Measurements from ENCODE around the gene COX6B1.
"Not testable (repeated sequence)": the region's sequence is repeated elsewhere in the genome, so short reads cannot be mapped to it uniquely, and the experiment has no call there.

The COX6B1 gene, protein sequence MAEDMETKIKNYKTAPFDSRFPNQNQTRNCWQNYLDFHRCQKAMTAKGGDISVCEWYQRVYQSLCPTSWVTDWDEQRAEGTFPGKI

DNA sequence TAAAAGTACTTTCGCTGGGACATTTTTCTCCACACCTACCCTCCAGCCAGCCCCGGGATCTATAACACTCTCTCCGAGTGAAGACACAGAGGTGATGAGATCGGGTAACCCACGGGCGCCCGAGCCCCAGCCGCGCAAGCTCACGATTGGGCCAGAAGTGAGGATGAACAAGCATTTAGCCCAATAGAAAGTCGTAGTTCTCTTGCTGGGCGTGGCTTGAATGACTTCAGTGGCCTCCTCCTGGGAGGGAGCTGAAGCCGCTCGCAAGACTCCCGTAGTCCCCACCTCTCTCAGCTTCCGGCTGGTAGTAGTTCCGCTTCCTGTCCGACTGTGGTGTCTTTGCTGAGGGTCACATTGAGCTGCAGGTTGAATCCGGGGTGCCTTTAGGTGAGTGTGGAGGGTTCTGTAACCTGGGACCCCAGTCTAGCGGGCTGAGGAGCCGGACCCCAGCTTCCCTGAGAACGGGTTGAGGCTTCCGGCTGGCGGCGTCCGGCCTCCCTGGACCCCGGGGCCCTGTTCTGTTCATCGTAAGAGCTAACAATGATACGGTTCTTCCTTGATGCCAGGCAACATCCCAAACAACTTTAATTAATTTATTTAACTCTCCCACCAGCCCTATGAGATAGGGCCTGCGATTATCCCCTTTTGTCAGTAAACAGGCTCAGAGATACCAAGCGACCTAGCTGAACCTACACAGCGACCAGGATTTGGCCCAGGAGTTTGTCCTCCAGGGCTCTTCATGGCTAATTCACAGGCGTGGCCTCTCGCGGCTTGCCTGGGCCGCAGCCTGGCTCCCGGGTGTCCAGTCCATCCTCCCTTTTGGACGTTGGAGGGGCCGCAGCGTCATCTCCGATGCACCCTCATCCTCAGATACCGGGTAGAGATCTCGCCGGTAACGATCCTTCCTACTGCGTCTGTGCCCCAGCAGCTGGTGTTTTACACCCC, at the start of gene COX6B1:
TSS of gene COX6B1 (plus strand) at position 307 of the 945 bp plus-strand sequence. CDS start 2,921 bp downstream, outside the sequence.
- peak; percentile 98 for DNase-seq

DNA sequence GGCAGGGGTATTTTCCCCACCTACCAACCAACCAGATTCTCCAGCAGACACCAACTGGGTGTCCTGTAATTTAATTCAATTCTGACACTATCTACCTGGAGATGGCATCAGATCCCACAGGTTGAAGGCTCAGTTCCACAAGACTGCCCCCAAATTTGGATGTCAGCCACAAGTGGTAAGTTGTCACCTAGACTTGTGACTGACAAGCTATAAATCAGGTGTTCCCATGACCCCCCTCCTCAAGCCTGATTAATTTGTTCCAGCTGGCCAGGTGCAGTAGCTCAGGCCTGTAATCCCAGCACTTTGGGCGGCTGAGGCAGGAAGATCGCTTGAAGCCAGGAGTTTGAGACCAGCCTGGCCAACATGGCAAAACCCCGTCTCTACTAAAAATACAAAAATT, 46.2 kb upstream of the COX6B1 start:
- no peak for DNase-seq

DNA sequence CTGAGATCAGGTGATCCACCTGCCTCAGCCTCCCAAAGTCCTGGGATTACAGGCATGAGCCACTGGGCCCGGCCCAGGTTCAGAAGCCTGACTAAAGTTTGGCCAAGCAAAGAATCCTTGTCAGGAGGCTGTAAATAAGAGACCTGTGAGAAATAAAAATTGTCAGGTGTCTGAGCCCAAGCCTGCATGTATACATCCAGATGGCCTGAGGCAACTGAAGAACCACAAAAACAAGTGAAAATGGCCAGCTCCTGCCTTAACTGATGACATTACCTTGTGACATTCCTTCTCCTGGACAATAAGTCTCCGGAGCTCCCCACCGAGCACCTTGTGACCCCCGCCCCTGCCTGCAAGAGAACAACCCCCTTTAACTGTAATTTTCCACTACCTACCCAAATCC, 43.7 kb upstream of the COX6B1 start:
- not testable (repeated sequence) for DNase-seq

DNA sequence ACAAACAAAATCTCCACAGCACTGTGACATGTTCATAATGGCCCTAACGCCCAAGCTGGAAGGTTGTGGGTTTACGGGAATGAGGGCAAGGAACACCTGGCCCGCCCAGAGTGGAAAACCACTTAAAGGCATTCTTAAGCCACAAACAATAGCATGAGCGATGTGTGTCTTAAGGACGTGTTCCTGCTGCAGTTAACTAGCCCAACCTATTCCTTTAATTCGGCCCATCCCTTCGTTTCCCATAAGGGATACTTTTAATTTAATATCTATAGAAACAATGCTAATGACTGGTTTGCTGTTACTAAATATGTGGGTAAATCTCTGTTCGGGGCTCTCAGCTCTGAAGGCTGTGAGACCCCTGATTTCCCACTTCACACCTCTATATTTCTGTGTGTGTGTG, 41.0 kb upstream of the COX6B1 start:
- not testable (repeated sequence) for DNase-seq

DNA sequence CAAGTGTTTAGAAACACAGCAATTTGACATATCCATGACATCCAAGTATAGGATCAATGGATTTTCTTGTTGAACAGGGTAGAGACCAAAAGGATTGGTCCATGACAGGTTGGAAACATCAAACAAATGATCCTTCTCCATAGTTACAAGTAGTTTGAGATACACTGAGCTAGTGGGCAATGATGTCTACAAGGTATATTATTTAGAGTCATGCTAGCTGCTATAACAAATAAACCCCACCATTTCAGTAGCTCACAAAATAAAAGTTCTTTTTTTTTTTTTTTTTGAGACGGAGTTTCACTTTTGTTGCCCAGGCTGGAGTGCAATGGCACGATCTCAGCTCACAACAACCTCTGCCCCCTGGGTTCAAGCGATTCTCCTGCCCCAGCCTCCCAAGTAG, 40.5 kb upstream of the COX6B1 start:
- no peak for DNase-seq

DNA sequence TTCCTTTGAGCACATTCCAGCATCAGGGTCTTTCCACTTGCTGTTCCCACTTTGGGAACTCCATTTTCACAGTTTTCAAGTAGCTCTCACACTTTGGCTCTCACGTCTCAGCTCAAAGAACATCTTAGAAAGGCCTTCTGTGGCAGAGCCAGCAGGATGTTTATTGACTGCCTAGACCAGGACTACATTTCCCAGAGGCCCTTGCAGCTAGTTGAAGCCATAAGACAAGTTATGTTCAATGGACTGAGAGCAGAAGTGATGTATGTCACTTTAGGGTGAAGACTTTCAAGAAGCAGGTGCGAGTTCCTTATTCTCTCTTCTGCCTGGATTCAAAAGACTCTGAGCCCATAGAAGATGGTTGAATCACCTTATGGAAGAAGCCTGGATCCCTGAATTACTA, 39.9 kb upstream of the COX6B1 start:
- DNase-seq: no peak

DNA sequence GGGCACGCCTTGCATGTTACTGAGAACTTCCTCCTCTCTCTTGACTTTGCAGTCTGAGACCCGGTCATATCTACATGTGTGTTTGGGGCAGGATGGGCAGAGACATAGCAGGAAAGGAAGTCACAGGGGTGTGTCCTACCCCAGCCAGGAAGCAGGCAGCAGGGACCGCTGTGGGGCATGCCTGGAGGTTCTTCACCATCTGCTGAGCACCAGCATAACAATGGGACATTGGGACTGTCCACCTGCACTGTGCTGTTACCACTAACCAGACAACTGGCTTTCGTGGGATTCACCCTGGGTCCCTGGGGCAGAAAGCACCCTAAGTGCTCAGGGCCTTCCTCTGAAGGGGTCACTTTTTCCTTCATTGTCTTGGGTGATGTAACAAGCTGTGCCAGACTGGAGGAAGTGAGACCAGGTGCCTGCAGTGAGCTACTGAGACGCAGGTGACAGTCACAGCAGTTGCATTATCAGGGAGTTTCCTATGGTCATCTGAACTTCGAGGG, 38.2 kb upstream of the COX6B1 start:
- DNase-seq: no peak

DNA sequence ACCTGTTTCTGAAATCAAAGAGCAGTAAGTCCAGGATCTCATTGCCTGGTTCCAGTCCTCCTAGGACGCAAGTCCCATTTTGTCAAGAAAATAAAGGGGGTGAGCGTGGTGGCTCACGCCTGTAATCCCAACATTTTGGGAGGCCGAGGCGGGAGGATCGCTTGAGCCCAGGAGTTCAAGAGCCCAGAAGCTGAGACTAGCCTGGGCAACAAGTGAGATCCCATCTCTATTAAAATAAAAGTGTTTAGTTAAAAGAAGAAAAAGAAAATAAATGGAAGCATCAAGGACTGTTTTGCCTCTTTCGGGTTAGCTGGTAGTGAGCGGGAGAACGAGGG, 35.9 kb upstream of the COX6B1 start:
- no peak for DNase-seq

DNA sequence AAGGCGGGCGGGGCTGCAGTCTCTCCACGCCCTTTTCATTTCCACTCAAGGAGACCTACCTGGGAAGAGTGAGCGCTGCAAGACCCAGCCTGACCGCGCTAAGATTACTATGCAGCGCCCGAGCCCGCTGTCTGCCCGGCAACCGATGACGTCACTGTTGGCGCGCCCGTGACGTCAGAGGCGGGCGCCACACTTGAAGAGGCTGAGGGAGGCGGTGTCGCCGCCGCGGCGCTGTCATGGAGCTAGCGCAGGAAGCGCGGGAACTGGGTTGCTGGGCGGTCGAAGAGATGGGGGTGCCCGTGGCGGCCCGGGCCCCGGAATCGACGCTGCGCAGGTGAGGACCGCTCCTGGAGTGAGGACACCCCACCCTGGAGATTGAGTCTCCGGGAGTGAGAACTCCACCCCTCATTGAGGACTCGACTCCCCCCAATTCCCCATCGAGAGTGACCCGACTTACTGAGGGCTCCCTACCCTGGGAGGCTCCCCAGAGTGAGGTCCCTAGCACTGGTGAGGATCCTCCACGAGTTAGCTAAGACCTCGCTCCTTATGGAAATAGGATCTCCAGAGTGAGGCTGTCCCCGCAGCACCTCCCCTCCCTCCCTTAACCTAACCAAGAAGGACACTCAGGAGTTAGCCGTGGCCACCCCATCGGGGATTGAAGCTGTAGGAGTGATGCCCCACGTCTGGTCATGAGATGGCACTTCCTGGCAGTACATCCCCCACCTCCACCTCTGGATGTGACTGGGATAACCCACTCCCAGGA, 35.4 kb upstream of the COX6B1 start, which contains the start of gene HAUS5:
TSS of gene HAUS5 (plus strand) at position 177 of the 763 bp plus-strand sequence. CDS start at position 237, 60 bp downstream.
- peak; percentile 88 for DNase-seq

DNA sequence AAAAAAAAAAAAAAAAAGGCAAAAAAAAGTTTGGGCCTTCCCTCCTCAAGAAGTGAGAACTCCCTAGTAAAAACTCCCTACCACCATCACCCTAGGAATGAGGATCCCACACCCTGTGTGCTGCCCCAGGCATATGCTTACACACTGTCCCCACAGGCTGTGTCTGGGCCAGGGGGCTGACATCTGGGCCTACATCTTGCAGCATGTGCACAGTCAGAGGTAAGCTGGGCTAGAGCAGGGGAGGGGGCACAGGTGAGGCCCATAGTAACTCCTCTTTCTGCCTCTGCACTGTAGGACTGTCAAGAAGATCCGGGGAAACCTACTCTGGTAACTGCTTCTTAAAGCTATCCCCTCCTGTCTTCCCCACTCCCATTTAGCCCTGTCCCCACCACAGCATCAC, 34.5 kb upstream of the COX6B1 start:
- no peak for DNase-seq

DNA sequence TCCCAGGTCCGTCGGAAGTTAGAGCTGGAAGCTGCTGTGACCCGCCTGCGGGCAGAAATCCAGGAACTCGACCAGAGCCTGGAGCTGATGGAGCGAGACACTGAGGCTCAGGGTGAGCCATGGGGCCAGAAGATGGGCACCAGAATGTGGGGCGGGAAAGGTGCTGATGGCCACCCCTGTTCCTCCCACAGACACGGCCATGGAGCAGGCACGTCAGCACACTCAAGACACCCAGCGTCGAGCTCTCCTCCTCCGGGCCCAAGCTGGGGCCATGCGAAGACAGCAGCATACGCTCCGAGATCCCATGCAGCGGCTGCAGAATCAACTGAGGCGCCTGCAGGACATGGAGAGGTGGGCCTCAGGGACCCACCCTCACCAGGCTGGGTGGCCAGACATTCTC, 33.1 kb upstream of the COX6B1 start:
- no peak for DNase-seq

DNA sequence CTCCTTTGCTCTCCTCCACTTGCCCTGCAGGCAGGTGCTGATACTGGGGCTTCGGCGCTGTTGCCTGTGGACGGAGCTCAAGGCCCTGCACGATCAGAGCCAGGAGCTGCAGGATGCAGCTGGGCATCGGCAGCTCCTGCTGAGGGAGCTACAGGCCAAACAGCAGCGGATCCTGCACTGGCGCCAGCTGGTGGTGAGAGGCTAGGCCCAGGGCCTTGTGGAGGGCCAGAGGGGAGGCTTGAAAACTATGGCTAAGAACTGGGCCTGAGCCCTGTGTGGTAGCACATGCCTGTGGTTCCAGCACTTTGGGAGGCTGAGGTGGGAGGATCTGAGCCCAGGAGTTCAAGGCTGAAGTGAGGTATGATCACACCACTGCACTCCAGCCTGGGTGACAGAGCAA, 29.3 kb upstream of the COX6B1 start:
- DNase-seq: peak; percentile 16

DNA sequence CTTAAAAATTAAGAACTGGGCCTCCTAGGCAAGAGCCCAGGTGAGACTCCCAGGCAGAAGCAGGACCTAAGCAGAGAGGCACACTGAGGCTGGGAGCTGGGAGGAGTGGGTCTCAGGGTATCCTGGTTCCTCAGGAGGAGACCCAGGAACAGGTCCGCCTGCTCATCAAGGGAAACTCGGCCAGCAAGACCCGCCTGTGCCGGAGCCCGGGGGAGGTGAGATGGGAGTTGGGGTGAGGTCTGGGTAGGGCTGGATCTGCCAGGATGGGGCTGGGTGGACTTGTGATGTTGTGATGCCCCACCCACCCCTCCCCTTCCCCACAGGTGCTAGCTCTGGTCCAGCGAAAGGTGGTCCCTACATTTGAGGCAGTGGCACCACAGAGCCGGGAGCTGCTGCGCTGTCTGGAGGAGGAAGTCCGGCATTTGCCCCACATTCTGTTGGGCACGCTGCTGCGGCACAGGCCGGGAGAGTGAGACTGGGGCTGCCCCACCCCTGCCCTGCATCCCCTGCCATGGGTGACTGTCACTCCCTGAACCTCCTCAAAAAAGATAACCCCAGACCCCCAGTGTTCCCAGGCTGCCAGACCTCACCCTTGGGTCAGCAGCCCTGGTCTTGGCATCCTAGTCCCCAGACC, 28.7 kb upstream of the COX6B1 start:
- DNase-seq: no peak

DNA sequence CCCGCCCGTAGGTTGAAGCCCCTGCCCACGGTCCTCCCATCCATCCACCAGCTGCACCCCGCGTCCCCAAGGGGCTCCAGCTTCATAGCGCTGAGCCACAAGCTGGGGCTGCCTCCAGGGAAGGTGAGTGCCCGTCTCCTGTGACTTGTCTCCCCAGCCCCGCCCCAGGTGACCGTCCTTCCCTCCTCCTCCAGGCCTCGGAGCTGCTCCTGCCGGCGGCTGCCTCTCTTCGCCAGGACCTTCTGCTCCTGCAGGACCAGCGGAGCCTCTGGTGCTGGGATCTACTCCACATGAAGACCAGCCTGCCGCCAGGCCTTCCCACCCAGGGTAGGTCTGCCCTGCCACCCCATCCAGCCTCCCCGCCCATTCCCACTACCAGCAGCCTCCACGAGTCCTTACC, 28.1 kb upstream of the COX6B1 start:
- no peak for DNase-seq

DNA sequence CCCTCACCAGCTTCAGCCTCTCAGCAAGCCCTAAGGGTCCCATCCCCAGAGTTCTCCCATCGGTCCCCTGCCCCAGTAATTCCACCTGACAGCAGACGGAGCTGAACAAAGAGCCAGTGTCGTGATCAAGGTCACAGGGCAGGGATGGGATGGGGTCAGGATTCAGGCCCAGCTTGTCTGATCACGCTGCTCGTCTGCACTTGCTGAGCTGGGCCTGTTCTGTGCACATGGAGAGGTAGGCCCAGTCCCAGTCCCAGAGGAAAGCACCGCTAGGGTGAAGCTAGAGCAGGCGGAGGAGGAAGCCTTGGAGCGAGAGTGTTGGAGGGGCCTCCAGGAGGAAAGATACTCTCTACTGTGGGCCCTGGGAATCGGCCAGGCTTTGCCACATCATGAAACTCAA, 26.4 kb upstream of the COX6B1 start:
- DNase-seq: no peak

DNA sequence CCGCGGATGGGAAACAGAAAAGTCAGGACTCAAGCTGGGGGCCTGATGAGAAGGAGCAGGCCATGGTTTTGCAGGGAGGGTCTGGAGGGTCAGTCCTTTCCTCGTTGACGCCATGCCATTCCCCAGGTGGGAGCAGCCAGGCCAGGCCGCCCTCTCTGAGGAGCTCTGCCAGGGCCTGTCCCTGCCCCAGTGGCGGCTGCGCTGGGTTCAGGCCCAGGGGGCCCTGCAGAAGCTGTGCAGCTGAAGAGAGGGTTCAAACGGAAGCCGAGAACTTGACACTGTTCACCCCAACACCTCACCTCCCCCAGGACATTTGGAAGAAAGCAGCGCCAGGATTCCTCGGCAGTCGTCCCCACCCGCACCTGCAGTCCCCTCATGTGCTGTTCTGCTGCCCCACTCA, 25.4 kb upstream of the COX6B1 start:
- DNase-seq: no peak

DNA sequence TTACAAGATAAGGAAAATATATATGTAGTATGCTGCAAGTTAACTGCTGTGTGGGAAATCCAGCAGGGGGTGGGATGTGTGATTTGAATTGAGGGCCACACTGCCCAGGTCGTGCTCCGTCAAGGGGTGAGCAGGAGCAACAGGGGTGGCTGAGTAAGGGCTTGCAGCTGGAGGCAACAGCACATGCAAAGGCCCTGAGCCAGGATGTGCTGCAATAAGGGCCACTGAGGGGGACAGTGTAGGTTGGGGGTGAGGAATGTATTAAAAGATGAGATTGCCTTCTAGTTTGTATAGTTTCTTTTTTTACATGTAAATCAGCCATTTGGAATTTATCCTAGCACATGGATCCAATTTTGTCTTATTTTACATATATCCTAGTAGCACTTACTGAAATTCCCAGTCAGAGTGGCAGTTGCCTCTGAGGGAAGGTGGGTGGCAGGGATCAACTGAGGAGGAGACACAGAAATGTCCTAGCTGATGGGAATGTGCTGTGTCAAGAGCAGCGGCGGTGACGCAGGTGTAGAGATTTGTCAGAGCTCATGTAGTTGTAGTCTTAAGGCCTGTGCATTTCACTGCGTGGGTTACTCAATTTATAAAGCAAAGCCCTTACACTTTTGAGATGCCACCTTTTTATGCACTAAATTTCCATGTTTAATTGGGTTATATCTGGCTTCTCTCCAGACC, 24.7 kb upstream of the COX6B1 start:
- no peak for DNase-seq

DNA sequence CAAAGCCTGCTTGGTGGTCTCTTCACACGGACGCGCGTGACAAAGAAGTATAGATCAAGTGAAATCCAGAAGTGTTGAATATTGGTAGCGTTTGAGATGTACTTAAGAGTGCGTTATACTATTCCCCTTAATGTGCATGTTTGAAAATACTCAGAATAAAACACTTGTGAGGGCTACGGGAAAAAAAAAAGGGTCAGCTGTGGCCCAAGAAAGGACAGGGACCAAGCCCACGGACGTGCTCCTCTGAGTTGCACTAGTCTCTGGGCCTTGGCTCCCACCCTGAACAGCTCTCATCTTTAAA, 19.9 kb upstream of the COX6B1 start:
- DNase-seq: no peak

DNA sequence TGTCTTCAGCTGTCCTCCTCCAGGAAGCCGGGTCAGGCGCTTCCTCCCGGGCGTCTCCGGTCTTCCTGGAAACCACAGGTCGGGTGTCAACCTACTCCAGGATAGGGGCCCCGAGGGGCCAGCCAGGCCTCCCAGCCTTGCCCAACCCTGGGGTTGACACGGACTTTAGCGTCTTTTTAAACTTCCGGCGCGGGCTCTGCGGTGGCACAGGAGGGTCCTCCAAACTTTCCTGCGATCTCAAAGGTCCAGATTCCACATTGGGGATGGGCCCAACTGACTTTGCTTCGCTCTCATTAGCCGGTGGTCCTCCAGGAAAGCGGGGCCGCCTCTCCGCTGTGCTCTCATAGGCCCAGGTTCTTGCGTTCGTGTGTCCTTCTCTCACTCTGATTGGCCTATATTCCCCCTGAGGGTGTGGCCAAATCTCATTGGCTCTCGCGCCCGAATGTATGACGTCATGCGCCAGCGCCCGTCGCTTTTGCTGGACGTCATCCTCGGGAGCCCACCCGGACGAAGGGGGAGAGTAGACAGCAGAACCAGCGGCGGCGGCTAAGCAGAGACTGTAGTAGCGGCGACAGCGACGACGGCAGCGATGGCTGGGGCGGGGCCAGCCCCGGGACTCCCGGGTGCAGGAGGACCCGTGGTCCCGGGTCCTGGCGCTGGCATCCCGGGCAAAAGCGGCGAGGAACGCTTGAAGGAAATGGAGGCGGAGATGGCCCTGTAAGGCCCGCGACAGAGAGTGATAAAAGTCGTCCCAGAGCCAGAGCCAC, 19.4 kb upstream of the COX6B1 start, which contains the start of gene RBM42:
TSS of gene RBM42 (plus strand) at position 472 of the 767 bp plus-strand sequence. CDS start at position 590, 118 bp downstream.
- DNase-seq: peak; percentile 99

DNA sequence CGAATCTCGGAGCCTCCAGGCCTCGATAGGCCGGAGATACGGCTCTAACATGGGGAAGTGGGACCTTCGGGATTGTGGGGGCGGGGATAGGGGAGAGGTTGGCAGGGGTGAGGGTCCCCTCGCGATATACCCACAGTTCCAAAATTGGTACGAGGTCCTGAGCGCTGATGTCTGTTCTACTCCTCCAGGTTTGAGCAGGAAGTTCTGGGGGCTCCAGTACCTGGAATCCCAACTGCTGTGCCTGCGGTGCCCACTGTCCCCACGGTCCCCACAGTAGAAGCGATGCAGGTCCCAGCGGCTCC, 18.8 kb upstream of the COX6B1 start:
- DNase-seq: no peak

DNA sequence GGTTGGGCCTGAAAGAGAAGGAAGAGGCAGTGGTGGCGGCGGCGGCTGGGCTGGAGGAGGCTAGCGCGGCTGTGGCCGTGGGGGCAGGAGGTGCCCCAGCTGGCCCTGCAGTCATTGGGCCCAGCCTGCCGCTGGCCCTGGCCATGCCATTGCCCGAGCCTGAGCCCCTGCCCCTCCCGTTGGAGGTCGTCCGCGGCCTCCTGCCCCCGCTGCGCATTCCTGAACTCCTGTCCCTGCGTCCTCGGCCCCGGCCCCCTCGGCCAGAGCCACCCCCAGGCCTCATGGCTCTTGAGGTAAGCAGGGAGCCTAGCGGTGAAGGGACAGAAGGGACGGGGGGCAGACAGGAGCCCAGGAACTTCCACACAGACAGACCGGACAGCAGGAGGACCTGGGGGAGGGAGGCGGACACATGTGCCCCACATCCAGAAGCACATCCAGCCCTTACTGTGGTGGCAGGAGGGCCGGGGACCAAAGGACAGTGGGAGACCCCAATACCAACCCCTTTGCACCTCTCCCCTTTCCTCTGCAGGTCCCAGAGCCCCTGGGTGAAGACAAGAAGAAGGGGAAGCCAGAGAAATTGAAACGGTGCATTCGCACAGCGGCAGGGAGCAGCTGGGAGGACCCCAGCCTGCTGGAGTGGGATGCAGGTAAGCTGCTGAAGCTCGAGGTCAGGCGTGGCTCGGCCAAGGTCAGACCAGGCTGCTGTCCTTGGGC, 14.2 kb upstream of the COX6B1 start:
- DNase-seq: no peak
